Stomach (tissue), 4 donors: ENCODE data around the gene CORO2B.

ENCODE experiments used
- EP300 ChIP-seq: sonication (generic); formaldehyde crosslinking; IDR thresholded peaks from one replicate; pipeline ENCODE4 v1.6.1; 2017; ENCODE audit warnings: antibody characterized with exemption
- POLR2A ChIP-seq, 4 donors: fragments of 450-650 bp; IDR thresholded peaks; one replicate each; pipeline ENCODE4 v1.6.1; 2016; ENCODE audit warnings: antibody characterized with exemption in 4 of 4, control low read depth in 2 of 4, mild to moderate bottlenecking in 1 of 4, moderate library complexity in 1 of 4
- POLR2AphosphoS5 ChIP-seq, 3 donors: sonication (generic); formaldehyde crosslinking; IDR thresholded peaks; one replicate each; pipeline ENCODE4 v1.6.1; 2016; ENCODE audit warnings: antibody characterized with exemption in 3 of 3
- TF ChIP-seq, protein P1 (sequence below), 7 experiments: fragments of 450-650 bp in 4 of 7; fragments of 200-600 bp in 3 of 7; sonication (generic) in 3 of 7; IDR thresholded peaks; one replicate each; pipeline ENCODE4 v1.5.1; 2016 to 2019; ENCODE audit warnings: antibody characterized with exemption in 7 of 7, control low read depth in 2 of 7, mild to moderate bottlenecking in 1 of 7

DNA sequence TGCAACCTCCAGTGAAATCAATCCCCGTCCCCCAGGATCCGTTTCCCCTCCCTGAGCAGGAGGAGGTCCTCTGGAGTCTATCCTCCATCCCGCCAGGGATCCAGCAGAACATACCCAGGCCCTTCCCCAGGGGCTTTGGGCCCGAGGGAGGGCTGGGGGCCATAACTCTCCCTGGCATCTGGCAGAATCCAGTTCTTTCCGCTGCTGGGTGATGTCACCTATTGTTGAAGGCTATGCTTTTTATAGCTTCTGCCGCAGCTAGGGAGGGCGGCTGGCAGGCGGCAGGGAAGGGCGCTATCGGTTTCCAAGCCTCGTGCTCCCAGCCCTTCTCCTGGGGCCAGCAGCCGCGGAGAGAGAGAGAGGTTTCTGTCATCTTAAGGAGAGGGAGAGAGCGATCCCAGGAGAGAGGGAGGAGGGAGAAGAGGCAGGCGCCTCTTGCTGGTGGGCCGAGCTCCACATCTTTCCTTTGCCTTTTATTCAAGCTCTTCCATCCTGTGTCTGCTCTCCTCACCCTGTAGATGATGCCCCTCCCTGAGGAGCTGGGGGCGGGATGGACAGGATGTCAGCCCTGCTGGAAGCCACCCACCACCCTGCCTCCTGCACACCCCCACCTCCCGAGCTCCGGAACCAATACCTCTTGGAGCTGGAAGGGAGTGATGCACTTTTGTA lies 121.8 kb downstream of the CORO2B start:
- TF ChIP-seq, protein P1, sequence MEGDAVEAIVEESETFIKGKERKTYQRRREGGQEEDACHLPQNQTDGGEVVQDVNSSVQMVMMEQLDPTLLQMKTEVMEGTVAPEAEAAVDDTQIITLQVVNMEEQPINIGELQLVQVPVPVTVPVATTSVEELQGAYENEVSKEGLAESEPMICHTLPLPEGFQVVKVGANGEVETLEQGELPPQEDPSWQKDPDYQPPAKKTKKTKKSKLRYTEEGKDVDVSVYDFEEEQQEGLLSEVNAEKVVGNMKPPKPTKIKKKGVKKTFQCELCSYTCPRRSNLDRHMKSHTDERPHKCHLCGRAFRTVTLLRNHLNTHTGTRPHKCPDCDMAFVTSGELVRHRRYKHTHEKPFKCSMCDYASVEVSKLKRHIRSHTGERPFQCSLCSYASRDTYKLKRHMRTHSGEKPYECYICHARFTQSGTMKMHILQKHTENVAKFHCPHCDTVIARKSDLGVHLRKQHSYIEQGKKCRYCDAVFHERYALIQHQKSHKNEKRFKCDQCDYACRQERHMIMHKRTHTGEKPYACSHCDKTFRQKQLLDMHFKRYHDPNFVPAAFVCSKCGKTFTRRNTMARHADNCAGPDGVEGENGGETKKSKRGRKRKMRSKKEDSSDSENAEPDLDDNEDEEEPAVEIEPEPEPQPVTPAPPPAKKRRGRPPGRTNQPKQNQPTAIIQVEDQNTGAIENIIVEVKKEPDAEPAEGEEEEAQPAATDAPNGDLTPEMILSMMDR (IDR thresholded peaks at IDR 0.05) = no peak
- no peak for TF ChIP-seq POLR2A (IDR thresholded peaks at IDR 0.05)
- no peak for TF ChIP-seq POLR2AphosphoS5 (IDR thresholded peaks at IDR 0.05)
- no peak for TF ChIP-seq EP300
